Measurements from ENCODE around the gene ZNF23.
A peak's percentile ranks its signal among the peaks of the same experiment; 100 is the strongest.

Gene ZNF23

GRCh38 chr16:71472051-71472450 is 10.0 kb upstream of the ZNF23 start:
- DNase-seq (ENCODE audit: low spot score) = no peak
- no peak for FAIRE-seq

DNA sequence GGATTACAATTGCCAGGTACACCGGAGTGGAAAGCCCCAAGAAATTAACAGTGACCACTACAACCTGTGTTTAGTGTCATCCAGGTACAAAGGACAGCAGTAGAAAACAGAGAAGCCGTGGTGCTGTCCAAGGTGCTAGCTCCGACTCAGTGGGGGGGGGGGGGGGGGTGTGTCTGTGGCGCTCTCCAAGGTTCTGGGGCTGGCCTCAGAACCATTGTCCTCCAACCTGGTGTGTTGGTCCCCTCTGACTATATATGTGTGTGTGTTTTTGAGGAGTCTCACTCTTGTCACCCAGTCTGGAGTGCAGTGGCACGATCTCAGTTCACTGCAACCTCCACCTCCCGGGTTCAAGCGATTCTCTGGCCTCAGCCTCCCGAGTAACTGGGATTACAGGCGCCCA is 5.8 kb upstream of the ZNF23 start:
- peak; percentile 74 for DNase-seq (ENCODE audit: low spot score)
- FAIRE-seq = no peak

- FAIRE-seq (no peak), DNase-seq (ENCODE audit: low spot score) (no peak)
Observed at GRCh38 chr16:71464231-71464630, 2.2 kb upstream of the ZNF23 start.

DNA sequence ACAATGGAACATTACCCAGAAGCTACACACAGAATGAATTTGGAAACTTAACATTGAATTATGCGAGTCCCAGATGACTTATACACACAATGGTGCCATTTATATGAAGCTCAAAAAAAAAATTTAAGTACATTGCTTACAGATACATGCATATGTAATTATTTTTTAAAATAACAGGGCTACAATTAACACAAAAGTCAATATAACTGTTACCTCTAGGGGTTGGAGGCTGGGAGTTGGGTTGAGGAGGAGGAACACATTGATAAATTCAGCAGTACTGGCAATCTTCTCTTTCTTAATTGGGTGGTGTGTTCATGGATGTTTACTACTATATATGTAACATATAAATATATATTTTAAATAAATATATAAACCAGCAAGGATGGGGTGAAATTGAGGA is 1.1 kb downstream of the ZNF23 start:
- DNase-seq (ENCODE audit: low spot score) (no peak), FAIRE-seq (no peak)

- FAIRE-seq (no peak), DNase-seq (ENCODE audit: low spot score) (peak; percentile 36)
Observed at GRCh38 chr16:71460236-71460635, 1.8 kb downstream of the ZNF23 start.

- DNase-seq (ENCODE audit: low spot score) = no peak
- no peak for FAIRE-seq
Observed at GRCh38 chr16:71459510-71459909, 2.5 kb downstream of the ZNF23 start.

DNA sequence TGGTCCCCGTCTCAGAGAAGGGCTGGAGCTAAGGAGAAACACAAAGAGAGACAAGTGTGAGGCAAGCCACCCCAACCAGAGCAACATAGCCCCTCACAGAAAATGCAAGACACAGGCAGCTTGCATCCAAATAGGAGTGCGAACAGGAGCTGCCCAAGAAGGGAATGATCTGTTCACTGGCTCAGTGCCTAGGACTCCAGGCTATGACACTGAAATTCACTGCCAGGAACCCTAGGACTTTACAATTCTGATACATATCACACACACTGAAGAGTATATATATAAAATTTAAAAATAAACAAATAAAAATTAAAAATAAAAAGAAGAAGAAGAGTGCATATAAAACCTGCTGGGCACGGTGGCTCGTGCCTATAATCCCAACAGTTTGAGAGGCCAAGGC is 5.2 kb downstream of the ZNF23 start:
- no peak for FAIRE-seq
- DNase-seq (ENCODE audit: low spot score) = no peak

GRCh38 chr16:71453036-71453435 is 9.0 kb downstream of the ZNF23 start:
- no peak for FAIRE-seq
- no peak for DNase-seq (ENCODE audit: low spot score)

DNA sequence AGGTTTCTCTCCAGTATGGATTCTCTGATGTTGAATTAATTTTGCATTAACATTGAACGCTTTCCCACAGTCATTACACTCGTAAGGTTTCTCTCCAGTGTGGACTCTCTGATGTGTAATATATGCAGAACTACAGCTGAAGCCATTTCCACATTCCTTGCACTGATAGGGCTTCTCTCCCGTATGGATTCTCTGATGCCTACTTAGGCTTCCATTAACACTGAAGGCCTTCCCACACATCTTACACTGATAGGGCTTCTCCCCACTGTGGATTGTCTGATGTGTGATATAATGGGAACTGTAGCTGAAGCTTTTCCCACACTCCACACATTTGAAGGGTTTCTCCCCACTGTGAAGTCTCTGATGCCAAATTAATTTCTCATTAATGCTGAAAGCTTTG is 13.0 kb downstream of the ZNF23 start:
- no peak for DNase-seq (ENCODE audit: low spot score)
- FAIRE-seq = no peak

DNA sequence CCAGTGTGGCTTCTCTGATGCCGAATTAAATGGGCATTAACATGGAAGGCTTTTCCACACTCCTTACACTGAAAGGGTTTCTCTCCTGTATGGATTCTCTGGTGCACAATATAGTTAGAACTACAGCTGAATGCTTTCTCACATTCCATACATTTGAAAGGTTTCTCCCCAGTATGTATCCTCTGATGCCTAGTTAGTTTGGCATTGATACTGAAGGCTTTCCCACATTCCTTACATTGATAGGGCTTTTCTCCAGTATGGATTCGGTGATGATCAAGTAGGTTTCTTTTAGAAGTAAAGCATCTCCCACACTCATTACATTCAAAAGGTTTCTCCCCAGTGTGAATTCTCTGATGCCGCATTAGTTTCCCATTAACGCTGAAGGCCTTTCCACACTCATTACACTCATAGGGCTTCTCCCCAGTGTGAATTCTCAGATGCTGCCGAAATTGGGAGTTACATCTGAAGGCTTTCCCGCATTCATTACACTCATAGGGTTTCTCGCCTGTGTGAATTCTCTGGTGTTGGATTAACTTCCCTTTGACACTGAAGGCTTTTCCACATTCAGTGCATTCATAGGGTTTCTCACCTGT is 13.7 kb downstream of the ZNF23 start:
- FAIRE-seq (no peak), DNase-seq (ENCODE audit: low spot score) (no peak)

DNA sequence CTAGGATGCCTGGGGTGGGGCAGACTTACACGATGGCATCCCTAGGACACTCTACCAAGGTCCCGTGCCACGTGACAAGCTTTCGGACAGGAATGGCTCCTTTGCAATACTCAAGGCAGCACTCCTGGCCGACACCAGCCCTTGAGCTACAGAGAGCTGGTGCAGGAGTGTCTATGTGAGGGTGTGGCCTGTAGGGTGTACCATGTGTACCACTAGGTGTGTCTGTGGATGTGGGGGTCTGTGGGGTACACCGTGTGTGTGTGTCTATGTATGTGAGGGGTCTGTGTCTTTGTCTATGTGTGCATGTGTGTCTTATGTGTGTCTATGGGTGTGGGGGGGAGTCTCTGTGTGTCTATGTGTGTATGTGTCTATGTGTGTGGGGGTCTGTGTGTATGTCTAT is 18.3 kb downstream of the ZNF23 start:
- DNase-seq (ENCODE audit: low spot score) = no peak
- FAIRE-seq = no peak

DNA sequence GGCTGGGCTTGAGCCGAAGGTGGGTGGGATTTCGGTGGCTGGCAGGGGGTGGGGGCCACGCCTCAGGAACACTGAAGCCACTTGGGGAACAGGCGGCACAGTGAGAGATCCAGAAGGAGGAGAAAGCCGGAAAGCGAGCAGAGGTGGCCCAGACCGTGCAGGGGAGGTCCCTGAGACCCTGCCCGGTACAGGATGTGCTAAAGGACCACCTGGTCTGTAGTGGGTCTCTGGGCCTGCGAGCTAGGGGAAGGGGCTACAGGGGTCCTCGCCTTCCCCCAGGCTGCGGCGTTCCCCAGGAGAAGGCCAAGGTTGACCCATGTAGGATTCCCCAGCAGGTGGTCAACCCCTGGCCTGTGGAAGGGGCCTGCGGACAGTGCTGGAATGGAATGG is 20.0 kb downstream of the ZNF23 start, which contains the start of gene TLE7:
TLE7 (minus strand) TSS at position 4 of the 390 bp plus-strand sequence. CDS start 8,730 bp downstream, outside the sequence.
- no peak for FAIRE-seq
- DNase-seq (ENCODE audit: low spot score) = no peak

DNA sequence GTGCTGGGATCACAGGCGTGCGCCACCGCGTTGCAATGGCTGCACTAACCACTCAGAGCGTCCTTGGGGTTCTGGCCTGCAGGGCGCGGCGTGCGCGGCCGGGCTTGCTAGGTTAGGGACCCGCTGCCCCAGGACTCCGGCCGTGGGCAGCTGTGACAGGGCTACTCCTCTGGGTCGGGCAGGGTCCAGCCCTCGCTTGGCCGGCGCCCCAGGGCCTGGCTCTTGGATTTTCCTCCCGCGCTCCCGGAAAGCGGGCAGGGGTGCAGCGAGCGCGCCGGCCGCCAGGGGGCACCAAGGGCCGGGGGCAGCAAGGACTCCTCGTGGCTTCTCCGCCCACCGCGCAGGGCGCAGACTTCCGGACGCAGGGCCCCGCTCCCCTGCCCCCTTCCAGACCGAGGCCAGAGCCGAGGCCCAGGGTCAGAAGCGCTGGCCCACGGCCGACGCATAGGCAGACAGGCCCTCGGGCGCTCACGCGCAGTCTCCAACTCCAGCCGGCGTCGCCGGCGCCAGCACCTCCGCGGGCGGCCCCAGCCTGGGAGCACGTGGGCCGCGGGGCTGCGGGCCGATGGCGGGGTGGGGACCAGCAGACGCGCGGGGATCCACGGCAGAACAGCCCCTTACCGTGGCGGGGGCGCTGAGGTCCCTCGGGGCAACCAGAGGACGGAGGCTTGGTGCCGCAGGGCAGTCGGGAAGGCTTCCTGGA is 20.5 kb downstream of the ZNF23 start:
- FAIRE-seq (no peak), DNase-seq (ENCODE audit: low spot score) (no peak)

GRCh38 chr16:71440669-71441347 is 21.2 kb downstream of the ZNF23 start:
- no peak for DNase-seq (ENCODE audit: low spot score)
- no peak for FAIRE-seq

- DNase-seq (ENCODE audit: low spot score) (no peak), FAIRE-seq (no peak)
Observed at GRCh38 chr16:71439523-71439922, 22.5 kb downstream of the ZNF23 start.

DNA sequence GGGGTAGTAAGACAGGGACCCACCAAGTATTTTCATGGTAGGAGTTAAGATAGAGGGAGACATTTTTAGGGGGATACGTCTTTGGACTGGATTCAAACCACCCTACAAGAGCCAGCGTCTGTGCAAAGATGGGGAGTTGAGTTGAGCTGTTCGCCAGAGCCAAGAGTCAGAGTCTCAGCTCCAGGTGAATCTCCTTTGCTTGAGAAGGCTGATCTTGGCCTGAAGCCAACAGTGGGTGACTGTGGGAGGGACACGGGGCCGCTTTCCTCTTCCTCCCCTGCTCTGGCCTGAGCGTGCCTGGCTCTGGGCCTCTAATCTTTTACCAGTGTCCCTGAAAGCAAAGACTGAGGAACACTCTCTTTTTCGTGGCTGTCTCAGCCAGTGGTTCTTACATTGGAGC is 25.6 kb downstream of the ZNF23 start:
- no peak for DNase-seq (ENCODE audit: low spot score)
- no peak for FAIRE-seq

DNA sequence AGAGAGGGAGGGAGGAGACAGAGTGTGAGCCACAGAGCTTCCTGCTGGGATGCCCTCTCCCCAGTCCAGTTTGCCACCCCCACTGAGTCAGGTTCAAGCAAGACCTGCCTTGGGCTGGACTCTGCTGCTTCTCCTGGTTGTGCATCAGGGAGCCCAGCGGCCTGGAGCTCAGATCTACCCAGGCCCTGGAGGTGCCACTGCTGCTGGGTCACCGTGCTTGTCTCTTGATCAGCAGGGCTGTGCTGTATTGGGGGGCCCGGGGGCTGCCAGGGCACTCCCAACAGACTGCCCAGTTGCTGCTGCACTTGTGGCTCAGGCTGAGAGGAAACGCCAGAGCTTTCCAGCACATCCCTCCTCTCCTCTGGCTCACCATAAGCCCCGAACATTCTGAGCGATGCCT is 29.1 kb downstream of the ZNF23 start:
- no peak for FAIRE-seq

DNA sequence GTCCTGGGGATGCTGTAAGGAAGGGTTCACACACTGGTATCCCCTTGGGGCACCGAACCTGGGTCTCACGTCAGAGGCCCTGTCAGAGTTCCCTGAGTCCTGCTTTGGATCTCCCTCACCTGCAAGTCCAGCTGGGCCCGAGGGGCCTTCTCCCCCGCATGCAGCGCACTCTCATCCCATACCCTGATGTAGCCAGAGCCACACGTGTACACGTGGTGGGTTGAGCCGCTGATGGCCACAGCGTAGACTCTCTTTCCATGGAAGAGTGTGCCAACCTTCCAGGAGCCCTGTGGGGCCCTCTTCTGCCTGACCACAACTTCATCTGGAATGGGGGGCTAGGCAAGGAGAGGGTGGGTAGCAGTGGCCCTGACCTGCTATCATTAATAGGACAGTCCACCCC is 30.1 kb downstream of the ZNF23 start:
- FAIRE-seq = no peak

More for the DNA sequence above, 29.1 kb downstream of the ZNF23 start:
- DNase-seq (ENCODE audit: low spot score) = no peak

DNA sequence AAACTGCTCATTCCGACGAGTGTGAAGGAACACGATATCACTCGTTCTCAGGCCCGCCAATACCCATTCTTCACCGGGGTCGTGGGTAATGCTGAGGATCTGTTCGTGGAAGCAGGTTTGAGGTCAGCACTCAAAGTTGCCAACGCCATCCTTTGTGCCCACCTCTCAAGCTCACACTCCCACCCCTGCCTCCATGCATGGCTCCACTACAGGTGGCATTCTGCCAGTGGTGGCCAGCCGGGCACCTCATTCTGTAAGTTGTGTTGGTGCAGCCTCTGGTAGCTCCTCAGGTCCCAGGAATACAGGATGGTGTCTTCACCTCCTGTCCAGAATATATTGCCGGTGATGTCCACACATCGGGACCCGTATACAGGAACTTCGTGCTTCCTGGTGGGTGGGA is 30.9 kb downstream of the ZNF23 start:
- FAIRE-seq (no peak), DNase-seq (ENCODE audit: low spot score) (no peak)

More for the DNA sequence above, 30.1 kb downstream of the ZNF23 start:
- no peak for DNase-seq (ENCODE audit: low spot score)

DNA sequence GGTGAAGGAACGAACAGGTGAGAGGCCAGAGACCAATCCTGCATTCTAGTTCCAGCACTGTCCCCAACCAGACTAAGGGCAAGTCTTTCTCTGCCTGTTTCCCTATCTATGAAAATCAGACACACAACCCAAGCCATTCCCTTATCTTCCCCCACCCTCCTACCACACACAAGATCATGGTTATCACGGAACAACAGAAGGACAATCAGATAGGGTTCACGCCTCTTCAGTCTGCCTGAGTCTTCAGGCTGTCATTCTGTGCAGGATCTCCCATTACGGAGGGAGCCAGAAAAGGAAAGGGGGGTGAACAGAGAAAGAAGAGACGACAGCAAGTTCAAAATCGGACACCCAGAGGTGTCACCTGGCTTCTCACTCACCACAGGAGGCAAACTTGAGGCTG is 31.3 kb downstream of the ZNF23 start:
- FAIRE-seq = peak; percentile 9
- DNase-seq (ENCODE audit: low spot score) = no peak

GRCh38 chr16:71429581-71429980 is 32.5 kb downstream of the ZNF23 start:
- DNase-seq (ENCODE audit: low spot score) (no peak), FAIRE-seq (no peak)

DNA sequence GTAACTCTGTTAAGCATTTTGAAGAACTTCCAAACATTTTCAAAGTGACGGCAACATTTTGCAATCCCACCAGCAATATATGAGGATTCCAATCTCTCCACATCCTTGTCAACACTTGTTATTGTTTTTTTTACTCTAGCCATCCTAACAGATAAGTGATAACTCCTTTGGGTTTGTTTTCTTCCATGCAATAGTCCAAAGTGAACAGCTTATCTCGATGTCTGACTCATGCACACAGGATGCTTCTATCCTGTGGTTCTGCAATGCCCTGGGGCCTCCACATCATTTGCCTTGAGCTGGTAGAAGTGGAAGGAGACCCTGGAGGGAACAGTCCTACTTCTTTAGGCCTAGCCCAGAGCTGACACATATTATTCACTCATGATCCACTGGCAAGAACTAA is 33.2 kb downstream of the ZNF23 start:
- DNase-seq (ENCODE audit: low spot score) (no peak), FAIRE-seq (no peak)

DNA sequence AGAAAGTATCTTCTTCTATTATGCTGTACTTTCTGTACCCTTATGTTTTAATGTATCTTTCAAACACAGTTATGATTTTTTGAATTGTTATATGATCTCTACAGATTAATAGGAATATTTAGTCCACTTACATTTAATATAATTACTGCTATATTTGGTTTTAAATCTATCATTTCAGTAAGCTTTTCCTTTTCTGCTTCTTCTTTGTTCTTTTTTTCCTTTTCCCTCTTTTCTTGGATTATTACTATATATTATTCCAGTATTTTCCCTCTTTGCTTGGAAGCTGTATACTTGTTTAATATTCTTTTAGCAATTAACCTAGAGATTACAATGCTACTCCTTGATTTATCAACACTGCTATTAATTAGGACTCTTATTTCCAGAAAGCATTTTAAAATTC is 33.7 kb downstream of the ZNF23 start:
- FAIRE-seq (no peak), DNase-seq (ENCODE audit: low spot score) (no peak)

Data from urothelium cell line (cell line).